HepG2 (cell line): Measurements from ENCODE around the gene OR1F1. TPM values are rescaled to one million over a fixed set of nuclear protein-coding genes. Genes with fewer than 3 reads are reported as not detected.

Source experiments
- ATAC-seq: fragments of 200-7000 bp; cut with Tn5 transposase; 3 replicates; pipeline ENCODE4 v1.9.1; 2020; ENCODE audit warnings: mild to moderate bottlenecking, moderate library complexity
- BruUV-seq: library from RNA; stranded (reverse); fragments of 400-500 nt; replicated peaks from 2 replicates; lab custom pipeline; 2021; lab: Mats Ljungman, UMichigan
- CTCF ChIA-PET: fragments of 300-600 bp; formaldehyde crosslinking; extraction: SDS; loops from one replicate; lab custom pipeline; 2021; ENCODE audit warnings: low total read pairs, inconsistent platforms, low intra/inter-chr PET ratio; lab: Yijun Ruan, JAX
- POLR2A ChIA-PET: fragments of 350-600 bp; sonication (Branson Sonifier 250); formaldehyde crosslinking; loops from one replicate; lab custom pipeline; 2020; ENCODE audit warnings: antibody characterized with exemption, inconsistent platforms; lab: Yijun Ruan, JAX
- DNase-seq: peaks from one replicate; pipeline ENCODE4 v3.0.0-alpha.2; 2015; ENCODE audit warnings: low spot score
- FAIRE-seq: peaks from 3 replicates; lab custom pipeline; 2011; peaks lifted over from hg19 to GRCh38; lab: Jason Lieb, UNC
- H2AFZ ChIP-seq: one replicate; pipeline ENCODE4 v1.6.1; 2011; ENCODE audit warnings: low read length, inconsistent platforms
- H3K27ac ChIP-seq: fragments of 300-600 bp; 3 replicates; pipeline ENCODE4 v1.8.0; 2011; ENCODE audit warnings: mixed run types, mild to moderate bottlenecking, mixed read lengths, low read length, inconsistent platforms; ENCODE audit not compliant: insufficient read depth; ENCODE audit errors: extremely low read length
- H3K27me3 ChIP-seq, 2 experiments: fragments of 200-600 bp in 1 of 2; 2 replicates in 1 of 2; 3 replicates in 1 of 2; pipeline versions ENCODE4 v1.6.0 to v1.8.0; 2011; ENCODE audit warnings: low read length in 2 of 2, mild to moderate bottlenecking in 2 of 2, moderate library complexity in 2 of 2, inconsistent platforms in 1 of 2; ENCODE audit not compliant: insufficient read depth in 2 of 2, control insufficient read depth in 1 of 2
- H3K36me3 ChIP-seq, 2 experiments: fragments of 200-600 bp in 1 of 2; replicated peaks in 1 of 2; 2 replicates in 1 of 2; 3 replicates in 1 of 2; pipeline versions ENCODE4 v1.5.1 to v1.8.0; 2011; ENCODE audit warnings: low read length in 2 of 2, inconsistent platforms in 1 of 2; ENCODE audit not compliant: insufficient read depth in 2 of 2, control insufficient read depth in 1 of 2
- H3K4me1 ChIP-seq: 2 replicates; pipeline ENCODE4 v1.5.1; 2012; ENCODE audit warnings: low read length, inconsistent platforms; ENCODE audit not compliant: insufficient read depth
- H3K4me2 ChIP-seq: 2 replicates; pipeline ENCODE4 v1.6.0; 2011; ENCODE audit warnings: low read depth, low read length, inconsistent platforms
- H3K4me3 ChIP-seq, 3 experiments: fragments of 200-600 bp in 1 of 3; sonication (generic), shearing (Covaris generic) in 1 of 3; replicated peaks in 1 of 3; 2 replicates each; pipeline ENCODE4 v1.5.1; 2011 to 2016; ENCODE audit warnings: low read length in 3 of 3, inconsistent platforms in 2 of 3, low read depth in 2 of 3, mild to moderate bottlenecking in 2 of 3, control low read depth in 1 of 3, mixed read lengths in 1 of 3; ENCODE audit not compliant: insufficient read depth in 1 of 3
- H3K79me2 ChIP-seq: one replicate; pipeline ENCODE4 v1.6.1; 2011; ENCODE audit warnings: low read length, inconsistent platforms; ENCODE audit not compliant: insufficient read depth
- H3K9ac ChIP-seq: 2 replicates; pipeline ENCODE4 v1.6.0; 2011; ENCODE audit warnings: mild to moderate bottlenecking, low read depth, low read length, inconsistent platforms; ENCODE audit not compliant: insufficient read depth
- H3K9me3 ChIP-seq: 2 replicates; pipeline ENCODE4 v1.5.1; 2012; ENCODE audit warnings: mild to moderate bottlenecking, low read length
- H4K20me1 ChIP-seq: 2 replicates; pipeline ENCODE4 v1.6.0; 2011; ENCODE audit warnings: inconsistent platforms, mild to moderate bottlenecking, low read length, moderate library complexity; ENCODE audit not compliant: insufficient read depth
- ATF7-NPFF ChIP-seq: sonication (generic); formaldehyde crosslinking; IDR thresholded peaks from 2 replicates; pipeline ENCODE4 v1.8.1; 2023; ENCODE audit warnings: mild to moderate bottlenecking, low read depth, missing genetic modification reagents, moderate library complexity
- CENPT ChIP-seq: sonication (generic); formaldehyde crosslinking; IDR thresholded peaks from 2 replicates; pipeline ENCODE4 v1.8.0; 2022; ENCODE audit warnings: low read depth, mild to moderate bottlenecking, moderate library complexity, missing genetic modification reagents
- ELF3 ChIP-seq: IDR thresholded peaks from 2 replicates; pipeline ENCODE4 v1.6.1; 2016; ENCODE audit warnings: missing genetic modification reagents, missing compliant biosample characterization
- HBP1 ChIP-seq: IDR thresholded peaks from 2 replicates; pipeline ENCODE4 v1.6.1; 2016; ENCODE audit warnings: low read depth, control low read depth
- HIVEP1 ChIP-seq: sonication (generic); formaldehyde crosslinking; IDR thresholded peaks from 2 replicates; pipeline ENCODE4 v1.4.0; 2020; ENCODE audit warnings: mild to moderate bottlenecking, missing genetic modification reagents
- KAT2B ChIP-seq: fragments of 150-350 bp; IDR thresholded peaks from 2 replicates; pipeline ENCODE4 v1.6.1; 2014; ENCODE audit warnings: low read depth, low read length, borderline replicate concordance
- KLF15 ChIP-seq: sonication (generic); formaldehyde crosslinking; IDR thresholded peaks from 2 replicates; pipeline ENCODE4 v1.8.1; 2023; ENCODE audit warnings: borderline replicate concordance, mild to moderate bottlenecking, inconsistent platforms, missing genetic modification reagents, mixed read lengths
- MAFK ChIP-seq, 2 experiments: IDR thresholded peaks in 1 of 2; conservative IDR thresholded peaks in 1 of 2; 2 replicates each; pipeline ENCODE4 v1.6.1; 2011; ENCODE audit warnings: improper control_type of control experiment in 2 of 2, low read length in 2 of 2
- NCOR1 ChIP-seq: fragments of 200-600 bp; sonication (generic); IDR thresholded peaks from 2 replicates; pipeline ENCODE4 v1.7.0; 2017; ENCODE audit warnings: antibody characterized with exemption, low read length, borderline replicate concordance
- NR1H2 ChIP-seq: sonication (generic); formaldehyde crosslinking; IDR thresholded peaks from 2 replicates; pipeline ENCODE4 v1.8.1; 2022; ENCODE audit warnings: low read depth, missing genetic modification reagents, borderline replicate concordance
- NR2F2 ChIP-seq: IDR thresholded peaks from 2 replicates; pipeline ENCODE4 v1.6.1; 2012; ENCODE audit warnings: low read depth, inconsistent platforms, borderline replicate concordance
- SCMH1 ChIP-seq: sonication (generic); formaldehyde crosslinking; IDR thresholded peaks from 2 replicates; pipeline ENCODE4 v1.9.0; 2021; ENCODE audit warnings: missing genetic modification reagents, mild to moderate bottlenecking, borderline replicate concordance
- SP5 ChIP-seq: IDR thresholded peaks from 2 replicates; pipeline ENCODE4 v1.6.1; 2016; ENCODE audit warnings: low read depth, borderline replicate concordance
- TFDP2 ChIP-seq: sonication (generic); formaldehyde crosslinking; IDR thresholded peaks from 2 replicates; pipeline ENCODE4 v1.4.0; 2020; ENCODE audit warnings: missing genetic modification reagents
- YEATS2 ChIP-seq: sonication (generic); formaldehyde crosslinking; IDR thresholded peaks from 2 replicates; pipeline ENCODE4 v1.4.0; 2020; ENCODE audit warnings: missing genetic modification reagents, borderline replicate concordance
- ZEB1 ChIP-seq: IDR thresholded peaks from 2 replicates; pipeline ENCODE4 v1.6.1; 2012; ENCODE audit warnings: mild to moderate bottlenecking, low read depth, inconsistent platforms; ENCODE audit not compliant: insufficient replicate concordance
- ZFY ChIP-seq: sonication (generic); formaldehyde crosslinking; IDR thresholded peaks from 2 replicates; pipeline ENCODE4 v1.4.0; 2020; ENCODE audit warnings: missing genetic modification reagents
- ZNF343 ChIP-seq: sonication (generic); formaldehyde crosslinking; IDR thresholded peaks from 2 replicates; pipeline ENCODE4 v1.4.0; 2020; ENCODE audit warnings: mild to moderate bottlenecking, missing genetic modification reagents
- ZNF552 ChIP-seq: sonication (generic); formaldehyde crosslinking; IDR thresholded peaks from 2 replicates; pipeline ENCODE4 v1.9.0; 2022; ENCODE audit warnings: missing genetic modification reagents, mild to moderate bottlenecking, borderline replicate concordance
- ZNF616 ChIP-seq: sonication (generic); formaldehyde crosslinking; IDR thresholded peaks from 2 replicates; pipeline ENCODE4 v1.5.0; 2020; ENCODE audit warnings: low read depth, mild to moderate bottlenecking, missing genetic modification reagents
- WGBS: methylation state at CpG from one replicate; pipeline ENCODE4 v1.1.6; 2017; ENCODE audit warnings: low lambda C conversion rate; 5-methylcytosine and 5-hydroxymethylcytosine counted together
- in situ Hi-C: cut with HindIII; loops from 2 replicates; pipeline ENCODE4 v1.10.0; 2017; ENCODE audit warnings: low pct_unique_long_range_greater_than_20kb; ENCODE audit not compliant: extremely low pct_ligation_motif_present
- intact Hi-C: fragments of 100-400 bp; cut with micrococcal nuclease; formaldehyde crosslinking; loops from one replicate; pipeline ENCODE4 v1.10.0; 2022; ENCODE audit not compliant: unreplicated experiment
- polyA plus RNA-seq, 8 experiments: library from polyadenylated mRNA; depleted of rRNA in 3 of 8; stranded (reverse) in 7 of 8; unstranded in 1 of 8; fragments of >200 nt; fragmentation: Illumina TruSeq in 4 of 8; extraction: Trizol in 4 of 8; gene quantifications; 2 replicates each; pipeline versions ENCODE4 v1.2.1 to v1.2.3, GENCODE V29; 2011 to 2016; ENCODE audit warnings: low read depth in 4 of 8, missing spikeins in 1 of 8, mixed read lengths in 1 of 8; ENCODE audit not compliant: insufficient read depth in 1 of 8
- total RNA-seq, 5 experiments: library from RNA; depleted of rRNA; stranded (reverse); fragments of >200 nt; fragmentation: Illumina TruSeq; extraction: Trizol; gene quantifications; 2 replicates each; pipeline ENCODE4 v1.2.3, GENCODE V29; 2016; ENCODE audit warnings: low read depth in 1 of 5

The OR1F1 gene
- total and polyA plus RNA-seq, 2 of the 13 experiments (the other 11 are each of a cell fraction or from before 2014, with no cell fraction given), result 0.90 TPM; not detected in 1

DNA sequence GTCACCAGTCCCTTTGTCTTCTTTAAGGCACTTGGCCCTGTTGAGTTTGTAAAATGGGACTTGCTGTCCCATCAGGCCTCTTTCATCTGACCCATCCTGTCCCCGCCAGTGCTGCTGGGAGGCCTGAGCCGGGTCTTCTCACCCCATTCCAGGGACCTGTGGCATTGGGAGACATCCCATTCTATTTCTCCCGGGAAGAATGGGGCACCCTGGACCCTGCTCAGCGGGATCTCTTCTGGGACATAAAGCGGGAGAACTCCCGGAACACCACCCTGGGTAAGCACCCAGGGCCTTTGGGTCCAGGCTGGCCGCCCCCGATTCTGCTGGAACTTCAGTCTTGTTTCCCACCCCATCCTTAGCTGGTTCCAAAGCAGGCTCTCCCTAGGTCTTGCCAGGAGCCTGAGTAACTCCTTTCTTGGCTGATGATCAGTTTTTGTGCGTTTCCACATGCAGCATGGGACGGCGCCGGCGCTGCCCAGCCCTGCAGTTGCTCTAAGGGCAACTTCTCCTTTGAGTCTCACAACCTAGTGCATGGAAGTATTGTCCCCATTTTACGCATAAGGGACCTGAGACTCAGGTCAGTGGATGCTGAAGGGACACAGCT, 49.1 kb upstream of the OR1F1 start:
- 94% methylated on average over 13 of the region's 14 CpGs for WGBS
- intact Hi-C loops (no loop called here), in situ Hi-C loops (no loop called here)
- CTCF ChIA-PET, result no interaction called here
- ATAC-seq (no peak), DNase-seq (no peak), FAIRE-seq (no peak)
- H3K27ac ChIP-seq, result no peak overlapping the region
- H3K9me3 ChIP-seq, result no peaks in the 10 kb centered on the region
- H3K4me3 ChIP-seq, result no peak overlapping the region
- H3K4me2 ChIP-seq, result no peak overlapping the region
- H3K79me2 ChIP-seq, result peaks cover 8% of the 10 kb centered on the region
- H3K36me3 ChIP-seq, result no peaks in the 10 kb centered on the region
- no peaks in the 10 kb centered on the region; a peak in 1 of 5 replicates for H3K27me3 ChIP-seq
- no peak overlapping the region for H3K9ac ChIP-seq
- peaks cover under 1% of the 10 kb centered on the region; the same call in 1 of the 2 replicates for H4K20me1 ChIP-seq
- TF ChIP-seq ELF3 (CRISPR knock-in tag) (no peak), SP5 (CRISPR knock-in tag) (no peak), CENPT (CRISPR knock-in tag) (no peak), TFDP2 (CRISPR knock-in tag) (no peak), ZNF343 (CRISPR knock-in tag) (no peak), NR1H2 (CRISPR knock-in tag) (no peak), ATF7-NPFF (CRISPR knock-in tag) (no peak), HIVEP1 (CRISPR knock-in tag) (no peak), SCMH1 (CRISPR knock-in tag) (no peak), MAFK (conservative IDR thresholded peaks at IDR 0.05 in 1 of 2, IDR thresholded peaks at IDR 0.05 in 1 of 2; ENCODE audit: low read length in 2 of 2) (no peak), YEATS2 (CRISPR knock-in tag) (no peak), NR2F2 (no peak), ZNF552 (CRISPR knock-in tag) (no peak), HBP1 (CRISPR knock-in tag) (no peak), ZNF616 (no peak), KAT2B (no peak), ZEB1 (no peak), KLF15 (CRISPR knock-in tag) (no peak), NCOR1 (no peak), ZFY (CRISPR knock-in tag) (no peak)
- no peak overlapping the region for H2AFZ ChIP-seq
- H3K4me1 ChIP-seq, result peaks cover 14% of the 10 kb centered on the region
- POLR2A ChIA-PET, result no interaction called here
- no TSS peak for BruUV-seq
